Ovary (tissue), 3 donors: ENCODE results near the gene ARHGAP23.

Experiments
- EP300 ChIP-seq: sonication (generic); formaldehyde crosslinking; IDR thresholded peaks from one replicate; pipeline ENCODE4 v1.6.1; 2017; ENCODE audit warnings: antibody characterized with exemption
- POLR2A ChIP-seq: fragments of 450-650 bp; IDR thresholded peaks from one replicate; pipeline ENCODE4 v1.6.1; 2017; ENCODE audit warnings: antibody characterized with exemption, mild to moderate bottlenecking, moderate library complexity
- TF ChIP-seq, protein P1 (sequence below), 3 donors: fragments of 450-650 bp in 2 of 3; fragments of 200-600 bp in 1 of 3; IDR thresholded peaks; one replicate each; pipeline versions ENCODE4 v1.5.1 to v1.8.0; 2016 to 2022; ENCODE audit warnings: antibody characterized with exemption in 3 of 3, mild to moderate bottlenecking in 1 of 3
- donor health status: DM: no; HTN: no; CAD: no.

DNA sequence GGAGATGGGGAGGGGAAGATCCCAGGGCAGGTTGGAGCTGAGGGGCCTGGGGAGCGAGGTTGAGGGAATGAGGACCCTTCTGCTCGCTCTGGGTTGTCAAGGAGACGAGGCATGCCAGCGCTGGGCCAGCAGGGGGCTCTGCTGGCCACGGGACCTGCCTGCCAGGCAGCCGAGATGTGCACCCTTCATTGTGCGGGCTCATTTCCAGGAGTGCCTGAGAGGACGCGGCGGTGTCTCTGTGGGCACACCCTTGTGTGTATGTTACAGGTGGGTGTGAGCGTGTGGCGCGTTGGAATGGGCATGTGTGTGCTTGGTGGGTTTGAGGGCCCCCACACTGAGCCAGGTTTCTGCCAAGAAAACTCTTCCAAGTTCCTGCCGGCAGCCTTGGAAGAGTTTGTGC is 15.9 kb downstream of the ARHGAP23 start:
- TF ChIP-seq, protein P1, sequence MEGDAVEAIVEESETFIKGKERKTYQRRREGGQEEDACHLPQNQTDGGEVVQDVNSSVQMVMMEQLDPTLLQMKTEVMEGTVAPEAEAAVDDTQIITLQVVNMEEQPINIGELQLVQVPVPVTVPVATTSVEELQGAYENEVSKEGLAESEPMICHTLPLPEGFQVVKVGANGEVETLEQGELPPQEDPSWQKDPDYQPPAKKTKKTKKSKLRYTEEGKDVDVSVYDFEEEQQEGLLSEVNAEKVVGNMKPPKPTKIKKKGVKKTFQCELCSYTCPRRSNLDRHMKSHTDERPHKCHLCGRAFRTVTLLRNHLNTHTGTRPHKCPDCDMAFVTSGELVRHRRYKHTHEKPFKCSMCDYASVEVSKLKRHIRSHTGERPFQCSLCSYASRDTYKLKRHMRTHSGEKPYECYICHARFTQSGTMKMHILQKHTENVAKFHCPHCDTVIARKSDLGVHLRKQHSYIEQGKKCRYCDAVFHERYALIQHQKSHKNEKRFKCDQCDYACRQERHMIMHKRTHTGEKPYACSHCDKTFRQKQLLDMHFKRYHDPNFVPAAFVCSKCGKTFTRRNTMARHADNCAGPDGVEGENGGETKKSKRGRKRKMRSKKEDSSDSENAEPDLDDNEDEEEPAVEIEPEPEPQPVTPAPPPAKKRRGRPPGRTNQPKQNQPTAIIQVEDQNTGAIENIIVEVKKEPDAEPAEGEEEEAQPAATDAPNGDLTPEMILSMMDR (IDR thresholded peaks at IDR 0.05): peak; percentile 52 to 94 (median 93)
- TF ChIP-seq POLR2A: no peak
- no peak for TF ChIP-seq EP300
